PC-3 (cell line): ENCODE results near the gene ZXDB.

Experiments used
- CTCF ChIP-seq: fragments of 300-600 bp; sonication (generic); conservative IDR thresholded peaks from 2 replicates; pipeline ENCODE4 v1.5.1; 2017; ENCODE audit warnings: antibody characterized with exemption, low read depth, mild to moderate bottlenecking, low read length
- EZH2phosphoT487 ChIP-seq: fragments of 300-600 bp; sonication (generic); IDR thresholded peaks from 2 replicates; pipeline ENCODE4 v1.6.1; 2018; ENCODE audit warnings: mild to moderate bottlenecking, antibody characterized with exemption, low read length, borderline replicate concordance

- TF ChIP-seq CTCF, result no peak
- no peak for TF ChIP-seq EZH2phosphoT487
These were observed 48.8 kb downstream of the ZXDB start for GRCh38 chrX:57640674-57641016.
